A549 (cell line): ENCODE results near the gene HNRNPA0. TPM values are rescaled to one million over a fixed set of nuclear protein-coding genes. Genes with fewer than 3 reads are reported as not detected.
A peak's percentile ranks its signal among the peaks of the same experiment; 100 is the strongest.

ENCODE experiments used
- CEBPB ChIP-seq, 2 experiments: fragments of >200 bp in 1 of 2; sonication (Bioruptor Twin) in 1 of 2; formaldehyde crosslinking in 1 of 2; IDR thresholded peaks; 2 replicates each; pipeline ENCODE4 v1.6.1; 2012 to 2016
- CHD4 ChIP-seq: fragments of 200-600 bp; sonication (generic); IDR thresholded peaks from 2 replicates; pipeline ENCODE4 v1.6.1; 2016; ENCODE audit warnings: antibody characterized with exemption, mild to moderate bottlenecking, borderline replicate concordance
- EHMT2 ChIP-seq: fragments of 200-600 bp; sonication (generic); IDR thresholded peaks from 2 replicates; pipeline ENCODE4 v1.6.1; 2016; ENCODE audit warnings: antibody characterized with exemption, low read depth, mild to moderate bottlenecking, moderate library complexity
- ESRRA ChIP-seq: fragments of 150-350 bp; IDR thresholded peaks from 2 replicates; pipeline ENCODE4 v1.6.1; 2014; ENCODE audit warnings: mild to moderate bottlenecking, low read length, borderline replicate concordance
- FOSL2 ChIP-seq, 2 experiments: fragments of 450-650 bp in 1 of 2; fragments of >200 bp in 1 of 2; sonication (Bioruptor Twin) in 1 of 2; formaldehyde crosslinking; IDR thresholded peaks; 2 replicates each; pipeline versions ENCODE4 v1.5.0 to v1.6.1; 2016 to 2020; ENCODE audit warnings: mild to moderate bottlenecking in 1 of 2, moderate library complexity in 1 of 2
- FOXS1 ChIP-seq: fragments of 250-450 bp; sonication (Bioruptor Pico); IDR thresholded peaks from 2 replicates; pipeline ENCODE4 v1.5.0; 2020; ENCODE audit warnings: mild to moderate bottlenecking, moderate library complexity
- HDAC2 ChIP-seq: fragments of 200-600 bp; sonication (generic); IDR thresholded peaks from 2 replicates; pipeline ENCODE4 v1.6.1; 2016
- HOXA7 ChIP-seq: fragments of 250-450 bp; sonication (Bioruptor Pico); IDR thresholded peaks from 2 replicates; pipeline ENCODE4 v1.5.0; 2020; ENCODE audit warnings: mild to moderate bottlenecking, moderate library complexity
- HOXB13 ChIP-seq: fragments of 250-450 bp; sonication (Bioruptor Pico); IDR thresholded peaks from 2 replicates; pipeline ENCODE4 v1.5.0; 2020; ENCODE audit warnings: low read depth, mild to moderate bottlenecking, moderate library complexity
- JUN ChIP-seq, 2 experiments: fragments of >200 bp; sonication (Bioruptor Twin); formaldehyde crosslinking; IDR thresholded peaks; 2 replicates in 1 of 2; 3 replicates in 1 of 2; pipeline ENCODE4 v1.6.1; 2016 to 2017
- JUNB ChIP-seq: fragments of >200 bp; sonication (Bioruptor Twin); formaldehyde crosslinking; IDR thresholded peaks from 2 replicates; pipeline ENCODE4 v1.6.1; 2016
- MAFK ChIP-seq: fragments of 450-650 bp; IDR thresholded peaks from 2 replicates; pipeline ENCODE4 v1.6.1; 2014; ENCODE audit not compliant: partially characterized antibody
- MAZ ChIP-seq: fragments of 150-350 bp; IDR thresholded peaks from 2 replicates; pipeline ENCODE4 v1.6.1; 2014; ENCODE audit warnings: antibody characterized with exemption, low read depth, low read length, borderline replicate concordance
- NFE2L2 ChIP-seq: fragments of 150-350 bp; conservative IDR thresholded peaks from 2 replicates; pipeline ENCODE4 v1.6.1; 2014; ENCODE audit warnings: low read length
- NPAS2 ChIP-seq: fragments of 250-450 bp; sonication (Bioruptor Pico); IDR thresholded peaks from 2 replicates; pipeline ENCODE4 v1.8.0; 2022; ENCODE audit warnings: mild to moderate bottlenecking, moderate library complexity, borderline replicate concordance
- RAD21 ChIP-seq, 2 experiments: fragments of >200 bp in 1 of 2; sonication (Bioruptor Twin) in 1 of 2; formaldehyde crosslinking in 1 of 2; IDR thresholded peaks in 1 of 2; conservative IDR thresholded peaks in 1 of 2; 2 replicates in 1 of 2; 3 replicates in 1 of 2; pipeline ENCODE4 v1.6.1; 2012 to 2018; ENCODE audit warnings: inconsistent platforms in 1 of 2
- RARB ChIP-seq: fragments of 250-450 bp; sonication (Bioruptor Pico); IDR thresholded peaks from 2 replicates; pipeline ENCODE4 v1.8.0; 2021; ENCODE audit warnings: mild to moderate bottlenecking, moderate library complexity
- RCOR1 ChIP-seq: fragments of 150-350 bp; IDR thresholded peaks from 2 replicates; pipeline ENCODE4 v1.6.1; 2014; ENCODE audit warnings: antibody characterized with exemption, low read length, low read depth
- RNF2 ChIP-seq: fragments of 200-600 bp; sonication (generic); IDR thresholded peaks from 2 replicates; pipeline ENCODE4 v1.6.1; 2016; ENCODE audit warnings: low read depth, mild to moderate bottlenecking, antibody characterized with exemption, moderate library complexity, borderline replicate concordance
- SREBF2 ChIP-seq: fragments of 450-650 bp; IDR thresholded peaks from 2 replicates; pipeline ENCODE4 v1.6.1; 2014; ENCODE audit warnings: mild to moderate bottlenecking, moderate library complexity
- TP53 ChIP-seq: fragments of 250-450 bp; sonication (Bioruptor Pico); IDR thresholded peaks from 2 replicates; pipeline ENCODE4 v1.5.0; 2021; ENCODE audit warnings: mild to moderate bottlenecking, moderate library complexity
- ZFP36 ChIP-seq: fragments of 450-650 bp; IDR thresholded peaks from 2 replicates; pipeline ENCODE4 v1.6.1; 2014; ENCODE audit warnings: borderline replicate concordance; ENCODE audit not compliant: partially characterized antibody
- ZNF302 ChIP-seq: fragments of 250-450 bp; sonication (Bioruptor Pico); IDR thresholded peaks from 2 replicates; pipeline ENCODE4 v1.9.0; 2021; ENCODE audit warnings: inconsistent platforms, mild to moderate bottlenecking, moderate library complexity
- polyA plus RNA-seq, 4 experiments: library from polyadenylated mRNA; depleted of rRNA in 3 of 4; stranded (reverse); fragments of >200 nt; fragmentation: RNase III in 1 of 4; extraction: RNeasy Plus Mini Kit Qiagen cat#74134 plus additional on column Dnase treatment in 1 of 4; gene quantifications; 2 replicates in 3 of 4; 3 replicates in 1 of 4; pipeline ENCODE4 v1.2.3, GENCODE V29; 2011 to 2017
- TF ChIP-seq, protein P1 (sequence below): IDR thresholded peaks from 2 replicates; pipeline ENCODE4 v1.6.1; 2012
- TF ChIP-seq, protein P2 (sequence below): fragments of >200 bp; sonication (Bioruptor Twin); formaldehyde crosslinking; IDR thresholded peaks from 3 replicates; pipeline ENCODE4 v1.5.1; 2016
- TF ChIP-seq, protein P3 (sequence below): fragments of 250-450 bp; sonication (Bioruptor Pico); IDR thresholded peaks from 2 replicates; pipeline ENCODE4 v1.5.0; 2021; ENCODE audit warnings: mild to moderate bottlenecking, moderate library complexity, borderline replicate concordance

HNRNPA0 gene
- polyA plus RNA-seq, 2 of the 4 experiments (the other 2 are of a cell fraction), result 17.0 to 49.4 TPM

DNA sequence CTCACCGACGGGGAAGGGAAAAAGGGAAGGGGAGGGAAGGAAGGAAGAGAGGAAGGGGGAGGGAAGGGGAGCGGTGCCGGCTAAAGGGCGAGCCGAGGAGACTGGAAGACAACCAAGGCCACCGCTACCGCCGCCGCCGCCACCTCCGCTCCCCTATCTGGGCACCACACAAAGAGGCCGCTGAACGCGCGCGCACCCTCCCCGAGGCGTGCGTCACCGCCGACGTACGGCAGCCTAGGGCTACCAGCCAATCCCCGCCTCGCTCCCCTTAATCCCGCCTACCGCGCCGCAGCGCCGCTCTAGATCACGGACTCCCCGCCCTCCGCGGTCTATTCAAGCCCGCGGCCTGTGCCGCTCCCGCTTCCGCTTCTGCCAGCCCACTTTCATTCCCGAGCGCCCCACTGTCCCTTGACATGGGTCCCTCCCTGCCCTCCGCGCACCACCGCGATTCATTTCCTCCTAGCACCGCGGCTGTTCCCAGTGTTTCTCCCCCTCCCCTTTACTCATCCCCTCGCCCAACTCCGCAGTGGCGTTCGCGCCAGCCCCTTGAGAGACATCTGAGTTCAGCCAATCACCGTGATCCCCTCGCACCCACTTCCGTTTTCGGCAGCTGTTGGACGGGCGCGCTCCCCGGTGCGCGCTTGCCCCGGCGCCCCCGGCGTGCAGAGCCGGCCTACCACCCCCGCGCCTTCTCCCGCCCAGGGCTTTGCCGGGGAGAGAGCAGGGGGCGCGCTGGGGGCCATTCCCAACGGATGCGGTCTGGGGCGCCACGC is at the start of gene HNRNPA0 (continued):
- TF ChIP-seq EHMT2, result no peak
- TF ChIP-seq NFE2L2, result no peak
- no peak for TF ChIP-seq MAFK
- no peak for TF ChIP-seq JUNB
- TF ChIP-seq FOXS1 (CRISPR knock-in tag), result no peak
- TF ChIP-seq RNF2, result no peak
- no peak for TF ChIP-seq ESRRA
- no peak for TF ChIP-seq MAZ
- no peak for TF ChIP-seq NPAS2 (CRISPR knock-in tag)
- no peak for TF ChIP-seq RARB (CRISPR knock-in tag)
- no peak for TF ChIP-seq FOSL2 (IDR thresholded peaks at IDR 0.05)
- TF ChIP-seq FOSL2 (CRISPR knock-in tag; IDR thresholded peaks at IDR 0.05), result peak; percentile 62
- no peak for TF ChIP-seq RAD21 (conservative IDR thresholded peaks at IDR 0.05 in 1 of 2, IDR thresholded peaks at IDR 0.05 in 1 of 2)
- no peak for TF ChIP-seq CHD4
- no peak for TF ChIP-seq HOXA7 (CRISPR knock-in tag)
- no peak for TF ChIP-seq HOXB13 (CRISPR knock-in tag)
- TF ChIP-seq ZNF302 (CRISPR knock-in tag), result no peak
- TF ChIP-seq, protein P1, sequence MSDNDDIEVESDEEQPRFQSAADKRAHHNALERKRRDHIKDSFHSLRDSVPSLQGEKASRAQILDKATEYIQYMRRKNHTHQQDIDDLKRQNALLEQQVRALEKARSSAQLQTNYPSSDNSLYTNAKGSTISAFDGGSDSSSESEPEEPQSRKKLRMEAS, result peak; percentile 88; the same call in 1 of the 2 replicates
- TF ChIP-seq ZFP36, result no peak
- TF ChIP-seq SREBF2, result no peak
- TF ChIP-seq, protein P2, sequence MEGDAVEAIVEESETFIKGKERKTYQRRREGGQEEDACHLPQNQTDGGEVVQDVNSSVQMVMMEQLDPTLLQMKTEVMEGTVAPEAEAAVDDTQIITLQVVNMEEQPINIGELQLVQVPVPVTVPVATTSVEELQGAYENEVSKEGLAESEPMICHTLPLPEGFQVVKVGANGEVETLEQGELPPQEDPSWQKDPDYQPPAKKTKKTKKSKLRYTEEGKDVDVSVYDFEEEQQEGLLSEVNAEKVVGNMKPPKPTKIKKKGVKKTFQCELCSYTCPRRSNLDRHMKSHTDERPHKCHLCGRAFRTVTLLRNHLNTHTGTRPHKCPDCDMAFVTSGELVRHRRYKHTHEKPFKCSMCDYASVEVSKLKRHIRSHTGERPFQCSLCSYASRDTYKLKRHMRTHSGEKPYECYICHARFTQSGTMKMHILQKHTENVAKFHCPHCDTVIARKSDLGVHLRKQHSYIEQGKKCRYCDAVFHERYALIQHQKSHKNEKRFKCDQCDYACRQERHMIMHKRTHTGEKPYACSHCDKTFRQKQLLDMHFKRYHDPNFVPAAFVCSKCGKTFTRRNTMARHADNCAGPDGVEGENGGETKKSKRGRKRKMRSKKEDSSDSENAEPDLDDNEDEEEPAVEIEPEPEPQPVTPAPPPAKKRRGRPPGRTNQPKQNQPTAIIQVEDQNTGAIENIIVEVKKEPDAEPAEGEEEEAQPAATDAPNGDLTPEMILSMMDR, result no peak
- TF ChIP-seq JUN (IDR thresholded peaks at IDR 0.05), result peak; percentile 90 to 93
- no peak for TF ChIP-seq HDAC2
- no peak for TF ChIP-seq TP53 (CRISPR knock-in tag)
- TF ChIP-seq, protein P3, sequence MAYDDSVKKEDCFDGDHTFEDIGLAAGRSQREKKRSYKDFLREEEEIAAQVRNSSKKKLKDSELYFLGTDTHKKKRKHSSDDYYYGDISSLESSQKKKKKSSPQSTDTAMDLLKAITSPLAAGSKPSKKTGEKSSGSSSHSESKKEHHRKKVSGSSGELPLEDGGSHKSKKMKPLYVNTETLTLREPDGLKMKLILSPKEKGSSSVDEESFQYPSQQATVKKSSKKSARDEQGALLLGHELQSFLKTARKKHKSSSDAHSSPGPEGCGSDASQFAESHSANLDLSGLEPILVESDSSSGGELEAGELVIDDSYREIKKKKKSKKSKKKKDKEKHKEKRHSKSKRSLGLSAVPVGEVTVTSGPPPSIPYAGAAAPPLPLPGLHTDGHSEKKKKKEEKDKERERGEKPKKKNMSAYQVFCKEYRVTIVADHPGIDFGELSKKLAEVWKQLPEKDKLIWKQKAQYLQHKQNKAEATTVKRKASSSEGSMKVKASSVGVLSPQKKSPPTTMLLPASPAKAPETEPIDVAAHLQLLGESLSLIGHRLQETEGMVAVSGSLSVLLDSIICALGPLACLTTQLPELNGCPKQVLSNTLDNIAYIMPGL (CRISPR knock-in tag), result no peak
- no peak for TF ChIP-seq RCOR1
- no peak for TF ChIP-seq CEBPB (IDR thresholded peaks at IDR 0.05)
